Measurements from ENCODE around the gene PPP2R2C.

DNA sequence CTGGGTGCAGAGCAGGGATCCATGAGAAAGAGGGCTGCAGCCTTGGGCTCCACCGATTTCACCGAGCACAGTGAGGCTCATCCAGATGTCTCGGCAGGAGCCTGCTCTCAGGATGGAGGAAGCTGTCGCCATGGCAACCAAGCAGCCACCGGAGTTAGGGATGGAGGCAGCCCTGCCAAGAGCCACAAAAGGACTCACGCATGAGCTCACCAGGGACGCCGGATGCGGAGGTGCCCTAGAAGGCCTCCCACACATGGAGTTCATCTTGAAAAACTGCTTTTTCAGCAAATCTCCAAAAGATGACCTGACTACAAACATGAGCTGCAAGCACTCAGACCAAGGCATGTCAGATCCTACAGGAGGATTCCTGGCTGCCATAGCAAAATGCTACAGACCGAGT is 112.0 kb downstream of the PPP2R2C start:
- TF ChIP-seq, protein P1, sequence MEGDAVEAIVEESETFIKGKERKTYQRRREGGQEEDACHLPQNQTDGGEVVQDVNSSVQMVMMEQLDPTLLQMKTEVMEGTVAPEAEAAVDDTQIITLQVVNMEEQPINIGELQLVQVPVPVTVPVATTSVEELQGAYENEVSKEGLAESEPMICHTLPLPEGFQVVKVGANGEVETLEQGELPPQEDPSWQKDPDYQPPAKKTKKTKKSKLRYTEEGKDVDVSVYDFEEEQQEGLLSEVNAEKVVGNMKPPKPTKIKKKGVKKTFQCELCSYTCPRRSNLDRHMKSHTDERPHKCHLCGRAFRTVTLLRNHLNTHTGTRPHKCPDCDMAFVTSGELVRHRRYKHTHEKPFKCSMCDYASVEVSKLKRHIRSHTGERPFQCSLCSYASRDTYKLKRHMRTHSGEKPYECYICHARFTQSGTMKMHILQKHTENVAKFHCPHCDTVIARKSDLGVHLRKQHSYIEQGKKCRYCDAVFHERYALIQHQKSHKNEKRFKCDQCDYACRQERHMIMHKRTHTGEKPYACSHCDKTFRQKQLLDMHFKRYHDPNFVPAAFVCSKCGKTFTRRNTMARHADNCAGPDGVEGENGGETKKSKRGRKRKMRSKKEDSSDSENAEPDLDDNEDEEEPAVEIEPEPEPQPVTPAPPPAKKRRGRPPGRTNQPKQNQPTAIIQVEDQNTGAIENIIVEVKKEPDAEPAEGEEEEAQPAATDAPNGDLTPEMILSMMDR (IDR thresholded peaks at IDR 0.05), result no peak
- TF ChIP-seq POLR2A (IDR thresholded peaks at IDR 0.05), result no peak
